Right kidney (tissue), 1 donor: ENCODE results near the gene JARID2.
"Not testable (repeated sequence)": the region's sequence is repeated elsewhere in the genome, so short reads cannot be mapped to it uniquely, and the experiment has no call there.

Experiments used
- DNase-seq: peaks from one replicate; pipeline ENCODE4 v3.0.0-alpha.2; 2016

JARID2 gene

GRCh38 chr6:15523679-15524630 is 278.1 kb downstream of the JARID2 start:
- DNase-seq = no peak

GRCh38 chr6:15524861-15525401 is 279.1 kb downstream of the JARID2 start:
- DNase-seq = no peak

GRCh38 chr6:15526212-15526701 is 280.4 kb downstream of the JARID2 start:
- peak; percentile 62 for DNase-seq

- DNase-seq = no peak
Observed at GRCh38 chr6:15527838-15528617, 282.2 kb downstream of the JARID2 start.

- no peak for DNase-seq
Observed at GRCh38 chr6:15528870-15529269, 283.0 kb downstream of the JARID2 start.

GRCh38 chr6:15530411-15530810 is 284.5 kb downstream of the JARID2 start:
- DNase-seq = no peak

GRCh38 chr6:15531973-15532372 is 286.1 kb downstream of the JARID2 start:
- no peak for DNase-seq

- DNase-seq = no peak
Observed at GRCh38 chr6:15533379-15534026, 287.6 kb downstream of the JARID2 start.

GRCh38 chr6:15534974-15535373 is 289.1 kb downstream of the JARID2 start:
- no peak for DNase-seq

- DNase-seq = no peak
Observed at GRCh38 chr6:15535495-15536197, 289.8 kb downstream of the JARID2 start.

GRCh38 chr6:15536198-15536955 is 290.5 kb downstream of the JARID2 start:
- no peak for DNase-seq

- DNase-seq = no peak
Observed at GRCh38 chr6:15538106-15538505, 292.2 kb downstream of the JARID2 start.

- no peak for DNase-seq
Observed at GRCh38 chr6:15538766-15539495, 293.1 kb downstream of the JARID2 start.

GRCh38 chr6:15539722-15540270 is 293.9 kb downstream of the JARID2 start:
- no peak for DNase-seq

- DNase-seq = not testable (repeated sequence)
Observed at GRCh38 chr6:15543332-15543917, 297.6 kb downstream of the JARID2 start.

- no peak for DNase-seq
Observed at GRCh38 chr6:15544321-15544900, 298.5 kb downstream of the JARID2 start.

- DNase-seq = no peak
Observed at GRCh38 chr6:15546591-15546990, 300.7 kb downstream of the JARID2 start.

GRCh38 chr6:15547400-15547799 is 301.5 kb downstream of the JARID2 start:
- DNase-seq = no peak

- no peak for DNase-seq
Observed at GRCh38 chr6:15549371-15549770, 303.5 kb downstream of the JARID2 start.
